HUES64 (cell line): ENCODE results near the gene TWSG1.
"Not testable (repeated sequence)": the region's sequence is repeated elsewhere in the genome, so short reads cannot be mapped to it uniquely, and the experiment has no call there.

ENCODE experiments used
- H3K27ac ChIP-seq: 2 replicates; pipeline ENCODE4 v1.7.0; 2013; ENCODE audit warnings: low read depth, low read length, inconsistent platforms
- H3K27me3 ChIP-seq: 2 replicates; pipeline ENCODE4 v1.6.1; 2013; ENCODE audit warnings: mild to moderate bottlenecking, low read length; ENCODE audit not compliant: insufficient read depth
- H3K36me3 ChIP-seq: 2 replicates; pipeline ENCODE4 v1.6.1; 2013; ENCODE audit warnings: mild to moderate bottlenecking, low read length; ENCODE audit not compliant: insufficient read depth
- H3K4me1 ChIP-seq: 2 replicates; pipeline ENCODE4 v1.6.1; 2013; ENCODE audit warnings: mild to moderate bottlenecking, low read length, moderate library complexity; ENCODE audit not compliant: insufficient read depth
- H3K4me3 ChIP-seq: 2 replicates; pipeline ENCODE4 v1.5.1; 2013; ENCODE audit warnings: mild to moderate bottlenecking, low read length, moderate library complexity
- H3K9ac ChIP-seq: 2 replicates; pipeline ENCODE4 v1.6.1; 2013; ENCODE audit warnings: mild to moderate bottlenecking, low read depth, low read length
- H3K9me3 ChIP-seq: 2 replicates; pipeline ENCODE4 v1.6.1; 2013; ENCODE audit warnings: low read depth, low read length; ENCODE audit not compliant: insufficient read depth
- WGBS: fragments of 150-250, 120-280 bp; methylation state at CpG from one replicate; pipeline ENCODE4 v1.1.7; 2013; ENCODE audit warnings: missing lambda C conversion rate; 5-methylcytosine and 5-hydroxymethylcytosine counted together

TWSG1 gene

GRCh38 chr18:9413576-9413975 is 79.0 kb downstream of the TWSG1 start:
- H3K9ac ChIP-seq = no peak overlapping the region
- no peaks in the 10 kb centered on the region for H3K36me3 ChIP-seq
- H3K4me1 ChIP-seq = peaks cover 10% of the 10 kb centered on the region
- no peak overlapping the region for H3K27ac ChIP-seq
- peaks cover 17% of the 10 kb centered on the region for H3K9me3 ChIP-seq
- no peak overlapping the region for H3K4me3 ChIP-seq
- 89% methylated on average over 1 of the region's 1 CpG for WGBS
- no peaks in the 10 kb centered on the region for H3K27me3 ChIP-seq

- Histone ChIP-seq H3K9me3 (no peaks in the 10 kb centered on the region), H3K4me3 (no peak overlapping the region), H3K4me1 (peaks cover 10% of the 10 kb centered on the region), H3K36me3 (no peaks in the 10 kb centered on the region), H3K27ac (no peak overlapping the region), H3K9ac (no peak overlapping the region), H3K27me3 (no peaks in the 10 kb centered on the region)
- 70% methylated on average over 6 of the region's 6 CpGs for WGBS
Measured at GRCh38 chr18:9416563-9417072, 82.0 kb downstream of the TWSG1 start.

GRCh38 chr18:9417073-9417851 is 82.7 kb downstream of the TWSG1 start:
- Histone ChIP-seq H3K9me3 (no peaks in the 10 kb centered on the region), H3K4me3 (no peak overlapping the region), H3K9ac (no peak overlapping the region), H3K27me3 (no peaks in the 10 kb centered on the region), H3K27ac (no peak overlapping the region), H3K4me1 (peaks cover 10% of the 10 kb centered on the region), H3K36me3 (no peaks in the 10 kb centered on the region)
- 74% methylated on average over 18 of the region's 18 CpGs for WGBS

GRCh38 chr18:9418047-9418690 is 83.6 kb downstream of the TWSG1 start:
- no peak overlapping the region for H3K9ac ChIP-seq
- H3K4me1 ChIP-seq = peaks cover 10% of the 10 kb centered on the region
- H3K27ac ChIP-seq = no peak overlapping the region
- H3K9me3 ChIP-seq = no peaks in the 10 kb centered on the region
- no peaks in the 10 kb centered on the region for H3K36me3 ChIP-seq
- H3K4me3 ChIP-seq = no peak overlapping the region
- H3K27me3 ChIP-seq = no peaks in the 10 kb centered on the region
- WGBS = 91% methylated on average over 6 of the region's 6 CpGs

GRCh38 chr18:9419956-9420631 is 85.5 kb downstream of the TWSG1 start:
- no peaks in the 10 kb centered on the region for H3K27me3 ChIP-seq
- peaks cover 10% of the 10 kb centered on the region for H3K4me1 ChIP-seq
- 93% methylated on average over 5 of the region's 5 CpGs for WGBS
- no peak overlapping the region for H3K9ac ChIP-seq
- 0 out of 2 replicates have a peak, but pooled peaks cover 7% of the 10 kb centered on the region for H3K9me3 ChIP-seq
- no peak overlapping the region for H3K27ac ChIP-seq
- no peaks in the 10 kb centered on the region for H3K36me3 ChIP-seq
- no peak overlapping the region for H3K4me3 ChIP-seq

- WGBS = 92% methylated on average over 9 of the region's 9 CpGs
- Histone ChIP-seq H3K9ac (no peak overlapping the region), H3K27ac (no peak overlapping the region), H3K36me3 (no peaks in the 10 kb centered on the region), H3K27me3 (no peaks in the 10 kb centered on the region), H3K4me3 (no peak overlapping the region), H3K4me1 (peaks cover 10% of the 10 kb centered on the region), H3K9me3 (0 out of 2 replicates have a peak, but pooled peaks cover 7% of the 10 kb centered on the region)
Measured at GRCh38 chr18:9421096-9421900, 86.7 kb downstream of the TWSG1 start.

GRCh38 chr18:9421901-9422327 is 87.3 kb downstream of the TWSG1 start:
- Histone ChIP-seq H3K36me3 (no peaks in the 10 kb centered on the region), H3K9me3 (0 out of 2 replicates have a peak, but pooled peaks cover 7% of the 10 kb centered on the region), H3K4me1 (peaks cover 5% of the 10 kb centered on the region), H3K4me3 (no peak overlapping the region), H3K9ac (no peak overlapping the region), H3K27ac (no peak overlapping the region), H3K27me3 (no peaks in the 10 kb centered on the region)
- WGBS = 93% methylated on average over 7 of the region's 7 CpGs

GRCh38 chr18:9422816-9423519 is 88.4 kb downstream of the TWSG1 start:
- H3K9ac ChIP-seq = no peak overlapping the region
- H3K4me3 ChIP-seq = no peak overlapping the region
- no peaks in the 10 kb centered on the region for H3K4me1 ChIP-seq
- H3K27ac ChIP-seq = no peak overlapping the region
- 0 out of 2 replicates have a peak, but pooled peaks cover 7% of the 10 kb centered on the region for H3K9me3 ChIP-seq
- WGBS = 93% methylated on average over 6 of the region's 6 CpGs
- no peaks in the 10 kb centered on the region for H3K27me3 ChIP-seq
- H3K36me3 ChIP-seq = no peaks in the 10 kb centered on the region

- H3K27me3 ChIP-seq, H3K4me1 ChIP-seq, H3K4me3 ChIP-seq, H3K9ac ChIP-seq, H3K9me3 ChIP-seq, H3K36me3 ChIP-seq, H3K27ac ChIP-seq: not testable (repeated sequence)
- WGBS = 92% methylated on average over 1 of the region's 1 CpG
Measured at GRCh38 chr18:9423648-9424047, 89.1 kb downstream of the TWSG1 start.

GRCh38 chr18:9424235-9424634 is 89.7 kb downstream of the TWSG1 start:
- H3K27me3 ChIP-seq, H3K4me1 ChIP-seq, H3K27ac ChIP-seq, H3K9me3 ChIP-seq, H3K9ac ChIP-seq, H3K4me3 ChIP-seq, H3K36me3 ChIP-seq: not testable (repeated sequence)
- WGBS = 90% methylated on average over 5 of the region's 5 CpGs
